ENCODE results near the gene CDH16. TPM values are rescaled to one million over a fixed set of nuclear protein-coding genes. Genes with fewer than 3 reads are reported as not detected.

CDH16 gene
- total and polyA plus RNA-seq, 2 of the 13 experiments (the other 11 are each of a cell fraction or from before 2014, with no cell fraction given) = 2.7 to 3.9 TPM

DNA sequence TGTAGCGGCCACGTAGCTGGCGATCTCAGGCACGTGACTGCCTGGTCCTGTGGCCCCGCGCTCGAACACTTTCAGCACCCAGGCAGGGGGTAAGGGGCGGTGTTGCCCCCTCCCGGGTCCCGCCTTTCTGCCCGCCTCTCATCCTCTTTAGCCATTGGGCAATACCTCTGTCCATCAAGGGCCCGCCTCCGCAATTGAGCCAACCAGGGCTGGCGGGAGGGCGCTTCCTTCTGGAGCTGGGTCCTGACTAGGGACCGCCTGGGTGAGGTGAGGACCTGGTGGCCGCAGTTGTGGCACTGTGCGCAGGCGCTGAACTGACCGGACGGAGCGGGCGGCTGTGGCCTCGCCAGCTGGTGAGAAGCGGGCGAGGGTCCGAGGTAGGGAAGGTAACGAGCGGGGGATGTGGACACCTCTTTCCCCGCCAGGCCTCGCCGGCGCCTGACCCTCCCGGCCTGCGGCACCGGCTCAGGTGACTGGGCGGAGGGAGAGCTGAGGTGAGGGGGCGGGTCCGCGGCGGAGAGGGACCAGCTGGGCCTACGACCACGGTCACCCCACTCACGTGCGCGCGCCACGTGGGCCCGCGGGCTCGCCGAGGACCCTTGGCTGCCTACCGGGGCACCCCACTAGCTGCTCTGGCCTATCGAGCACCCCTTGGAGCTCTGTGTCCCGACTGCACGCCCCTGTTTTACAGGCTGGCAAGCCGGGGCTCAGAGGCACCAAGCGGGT lies 38.2 kb downstream of the CDH16 start, which contains the start of gene PDP2 (continued):
- TF ChIP-seq, protein P1, sequence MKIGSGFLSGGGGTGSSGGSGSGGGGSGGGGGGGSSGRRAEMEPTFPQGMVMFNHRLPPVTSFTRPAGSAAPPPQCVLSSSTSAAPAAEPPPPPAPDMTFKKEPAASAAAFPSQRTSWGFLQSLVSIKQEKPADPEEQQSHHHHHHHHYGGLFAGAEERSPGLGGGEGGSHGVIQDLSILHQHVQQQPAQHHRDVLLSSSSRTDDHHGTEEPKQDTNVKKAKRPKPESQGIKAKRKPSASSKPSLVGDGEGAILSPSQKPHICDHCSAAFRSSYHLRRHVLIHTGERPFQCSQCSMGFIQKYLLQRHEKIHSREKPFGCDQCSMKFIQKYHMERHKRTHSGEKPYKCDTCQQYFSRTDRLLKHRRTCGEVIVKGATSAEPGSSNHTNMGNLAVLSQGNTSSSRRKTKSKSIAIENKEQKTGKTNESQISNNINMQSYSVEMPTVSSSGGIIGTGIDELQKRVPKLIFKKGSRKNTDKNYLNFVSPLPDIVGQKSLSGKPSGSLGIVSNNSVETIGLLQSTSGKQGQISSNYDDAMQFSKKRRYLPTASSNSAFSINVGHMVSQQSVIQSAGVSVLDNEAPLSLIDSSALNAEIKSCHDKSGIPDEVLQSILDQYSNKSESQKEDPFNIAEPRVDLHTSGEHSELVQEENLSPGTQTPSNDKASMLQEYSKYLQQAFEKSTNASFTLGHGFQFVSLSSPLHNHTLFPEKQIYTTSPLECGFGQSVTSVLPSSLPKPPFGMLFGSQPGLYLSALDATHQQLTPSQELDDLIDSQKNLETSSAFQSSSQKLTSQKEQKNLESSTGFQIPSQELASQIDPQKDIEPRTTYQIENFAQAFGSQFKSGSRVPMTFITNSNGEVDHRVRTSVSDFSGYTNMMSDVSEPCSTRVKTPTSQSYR (CRISPR knock-in tag; IDR thresholded peaks at IDR 0.05; ENCODE audit: borderline replicate concordance) = no peak
- TF ChIP-seq, protein P2, sequence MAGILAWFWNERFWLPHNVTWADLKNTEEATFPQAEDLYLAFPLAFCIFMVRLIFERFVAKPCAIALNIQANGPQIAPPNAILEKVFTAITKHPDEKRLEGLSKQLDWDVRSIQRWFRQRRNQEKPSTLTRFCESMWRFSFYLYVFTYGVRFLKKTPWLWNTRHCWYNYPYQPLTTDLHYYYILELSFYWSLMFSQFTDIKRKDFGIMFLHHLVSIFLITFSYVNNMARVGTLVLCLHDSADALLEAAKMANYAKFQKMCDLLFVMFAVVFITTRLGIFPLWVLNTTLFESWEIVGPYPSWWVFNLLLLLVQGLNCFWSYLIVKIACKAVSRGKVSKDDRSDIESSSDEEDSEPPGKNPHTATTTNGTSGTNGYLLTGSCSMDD (CRISPR knock-in tag; IDR thresholded peaks at IDR 0.05) = peak; percentile 60; the same call in 1 of the 2 replicates
- TF ChIP-seq ZNF292 (CRISPR knock-in tag; IDR thresholded peaks at IDR 0.05; ENCODE audit: borderline replicate concordance, low read depth) (no peak; the same call in 1 of the 2 replicates), SRSF9 (IDR thresholded peaks at IDR 0.05; ENCODE audit: borderline replicate concordance, insufficient read depth, low read depth, low read length, poor library complexity, severe bottlenecking) (no peak), ZNF333 (CRISPR knock-in tag; IDR thresholded peaks at IDR 0.05; ENCODE audit: borderline replicate concordance) (peak; percentile 71), ZNF296 (CRISPR knock-in tag; conservative IDR thresholded peaks at IDR 0.05) (peak; percentile 84), POLR2AphosphoS2 (IDR thresholded peaks at IDR 0.05; ENCODE audit: low read depth, low read length) (no peak), ADNP (CRISPR knock-in tag; IDR thresholded peaks at IDR 0.05) (no peak; the same call in 1 of the 2 replicates), RNF2 (conservative IDR thresholded peaks at IDR 0.05; ENCODE audit: low read depth) (peak; percentile 89), ZNF263 (CRISPR knock-in tag; IDR thresholded peaks at IDR 0.05) (peak; percentile 83), SIN3B (IDR thresholded peaks at IDR 0.05; ENCODE audit: low read length) (no peak), FOSL2 (CRISPR knock-in tag; IDR thresholded peaks at IDR 0.05) (peak; percentile 17; the same call in 1 of the 2 replicates), SALL1 (CRISPR knock-in tag; IDR thresholded peaks at IDR 0.05) (peak; percentile 87), ZNF383 (CRISPR knock-in tag; IDR thresholded peaks at IDR 0.05; ENCODE audit: borderline replicate concordance) (no peak)
- TF ChIP-seq, protein P3, sequence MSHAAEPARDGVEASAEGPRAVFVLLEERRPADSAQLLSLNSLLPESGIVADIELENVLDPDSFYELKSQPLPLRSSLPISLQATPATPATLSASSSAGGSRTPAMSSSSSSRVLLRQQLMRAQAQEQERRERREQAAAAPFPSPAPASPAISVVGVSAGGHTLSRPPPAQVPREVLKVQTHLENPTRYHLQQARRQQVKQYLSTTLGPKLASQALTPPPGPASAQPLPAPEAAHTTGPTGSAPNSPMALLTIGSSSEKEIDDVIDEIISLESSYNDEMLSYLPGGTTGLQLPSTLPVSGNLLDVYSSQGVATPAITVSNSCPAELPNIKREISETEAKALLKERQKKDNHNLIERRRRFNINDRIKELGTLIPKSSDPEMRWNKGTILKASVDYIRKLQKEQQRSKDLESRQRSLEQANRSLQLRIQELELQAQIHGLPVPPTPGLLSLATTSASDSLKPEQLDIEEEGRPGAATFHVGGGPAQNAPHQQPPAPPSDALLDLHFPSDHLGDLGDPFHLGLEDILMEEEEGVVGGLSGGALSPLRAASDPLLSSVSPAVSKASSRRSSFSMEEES (CRISPR knock-in tag; IDR thresholded peaks at IDR 0.05) = peak; percentile 44
- TF ChIP-seq, protein P4, sequence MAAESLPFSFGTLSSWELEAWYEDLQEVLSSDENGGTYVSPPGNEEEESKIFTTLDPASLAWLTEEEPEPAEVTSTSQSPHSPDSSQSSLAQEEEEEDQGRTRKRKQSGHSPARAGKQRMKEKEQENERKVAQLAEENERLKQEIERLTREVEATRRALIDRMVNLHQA (CRISPR knock-in tag; IDR thresholded peaks at IDR 0.05) = no peak
- TF ChIP-seq, protein P5, sequence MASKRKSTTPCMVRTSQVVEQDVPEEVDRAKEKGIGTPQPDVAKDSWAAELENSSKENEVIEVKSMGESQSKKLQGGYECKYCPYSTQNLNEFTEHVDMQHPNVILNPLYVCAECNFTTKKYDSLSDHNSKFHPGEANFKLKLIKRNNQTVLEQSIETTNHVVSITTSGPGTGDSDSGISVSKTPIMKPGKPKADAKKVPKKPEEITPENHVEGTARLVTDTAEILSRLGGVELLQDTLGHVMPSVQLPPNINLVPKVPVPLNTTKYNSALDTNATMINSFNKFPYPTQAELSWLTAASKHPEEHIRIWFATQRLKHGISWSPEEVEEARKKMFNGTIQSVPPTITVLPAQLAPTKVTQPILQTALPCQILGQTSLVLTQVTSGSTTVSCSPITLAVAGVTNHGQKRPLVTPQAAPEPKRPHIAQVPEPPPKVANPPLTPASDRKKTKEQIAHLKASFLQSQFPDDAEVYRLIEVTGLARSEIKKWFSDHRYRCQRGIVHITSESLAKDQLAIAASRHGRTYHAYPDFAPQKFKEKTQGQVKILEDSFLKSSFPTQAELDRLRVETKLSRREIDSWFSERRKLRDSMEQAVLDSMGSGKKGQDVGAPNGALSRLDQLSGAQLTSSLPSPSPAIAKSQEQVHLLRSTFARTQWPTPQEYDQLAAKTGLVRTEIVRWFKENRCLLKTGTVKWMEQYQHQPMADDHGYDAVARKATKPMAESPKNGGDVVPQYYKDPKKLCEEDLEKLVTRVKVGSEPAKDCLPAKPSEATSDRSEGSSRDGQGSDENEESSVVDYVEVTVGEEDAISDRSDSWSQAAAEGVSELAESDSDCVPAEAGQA (IDR thresholded peaks at IDR 0.05; ENCODE audit: low read depth) = no peak; the same call in 1 of the 2 replicates
- TF ChIP-seq, protein P5 (CRISPR knock-in tag; IDR thresholded peaks at IDR 0.05; ENCODE audit: borderline replicate concordance) = peak; percentile 77; the same call in 1 of the 2 replicates

All from HepG2 (cell line).